GM23338 (cell line): ENCODE data around the gene APBA2. TPM values are rescaled to one million over a fixed set of nuclear protein-coding genes. Genes with fewer than 3 reads are reported as not detected.

Experiments
- ATAC-seq: fragments of 200-7000 bp; cut with Tn5 transposase; 3 replicates; pipeline ENCODE4 v1.9.1; 2020
- DNase-seq: peaks from one replicate; pipeline ENCODE4 v3.0.0-alpha.2; 2015; ENCODE audit warnings: low spot score
- H2AFZ ChIP-seq: fragments of 200-600 bp; sonication (generic); 2 replicates; pipeline ENCODE4 v1.8.0; 2016; ENCODE audit warnings: antibody characterized with exemption, mild to moderate bottlenecking, moderate library complexity
- H3F3A ChIP-seq: fragments of 200-600 bp; sonication (generic); replicated peaks from 2 replicates; pipeline ENCODE4 v1.8.0; 2017; ENCODE audit warnings: antibody characterized with exemption, mixed run types, low read depth
- H3K27ac ChIP-seq: fragments of 200-600 bp; sonication (generic); 2 replicates; pipeline ENCODE4 v1.6.1; 2016; ENCODE audit warnings: low read depth
- H3K27me3 ChIP-seq: fragments of 200-600 bp; sonication (generic); 2 replicates; pipeline ENCODE4 v1.8.0; 2016; ENCODE audit warnings: mild to moderate bottlenecking, mixed run types, moderate library complexity; ENCODE audit not compliant: insufficient read depth
- H3K36me3 ChIP-seq: fragments of 200-600 bp; sonication (generic); 2 replicates; pipeline ENCODE4 v1.8.0; 2016; ENCODE audit warnings: mild to moderate bottlenecking; ENCODE audit not compliant: insufficient read depth
- H3K4me1 ChIP-seq: fragments of 200-600 bp; sonication (generic); 2 replicates; pipeline ENCODE4 v1.8.0; 2016; ENCODE audit warnings: mild to moderate bottlenecking, moderate library complexity; ENCODE audit not compliant: insufficient read depth
- H3K4me2 ChIP-seq: fragments of 200-600 bp; sonication (generic); 2 replicates; pipeline ENCODE4 v1.7.1; 2017; ENCODE audit warnings: mixed run types
- H3K4me3 ChIP-seq: fragments of 200-600 bp; sonication (generic); 2 replicates; pipeline ENCODE4 v1.6.1; 2016; ENCODE audit warnings: mixed run types
- H3K79me2 ChIP-seq: fragments of 200-600 bp; sonication (generic); replicated peaks from 2 replicates; pipeline ENCODE4 v1.8.0; 2017; ENCODE audit warnings: mild to moderate bottlenecking; ENCODE audit not compliant: insufficient read depth
- H3K9me2 ChIP-seq: fragments of 200-600 bp; sonication (generic); 2 replicates; pipeline ENCODE4 v1.8.0; 2017; ENCODE audit not compliant: insufficient read depth
- H4K20me1 ChIP-seq: fragments of 200-600 bp; sonication (generic); replicated peaks from 2 replicates; pipeline ENCODE4 v1.8.0; 2017; ENCODE audit warnings: mild to moderate bottlenecking; ENCODE audit not compliant: insufficient read depth
- H3K27ac Mint-ChIP-seq: 2 replicates; pipeline ENCODE4 v1.8.0; 2020; ENCODE audit warnings: inconsistent platforms, mild to moderate bottlenecking, moderate library complexity, mixed read lengths
- H3K27me3 Mint-ChIP-seq: 3 replicates; pipeline ENCODE4 v1.8.0; 2022; ENCODE audit warnings: low read depth, mild to moderate bottlenecking, moderate library complexity, mixed read lengths, inconsistent platforms; ENCODE audit not compliant: insufficient read depth, poor library complexity
- H3K36me3 Mint-ChIP-seq: 3 replicates; pipeline ENCODE4 v1.8.0; 2021; ENCODE audit warnings: low read depth, mild to moderate bottlenecking, inconsistent platforms, moderate library complexity, mixed read lengths
- H3K4me1 Mint-ChIP-seq: 3 replicates; pipeline ENCODE4 v1.8.0; 2020; ENCODE audit warnings: mild to moderate bottlenecking, inconsistent platforms, mixed read lengths
- H3K4me3 Mint-ChIP-seq: 3 replicates; pipeline ENCODE4 v1.8.0; 2021; ENCODE audit warnings: moderate library complexity, mild to moderate bottlenecking, inconsistent platforms, mixed read lengths
- H3K9me3 Mint-ChIP-seq: 3 replicates; pipeline ENCODE4 v1.8.0; 2020; ENCODE audit warnings: moderate library complexity, mild to moderate bottlenecking, inconsistent platforms, mixed read lengths
- CREB1 ChIP-seq: fragments of 250-450 bp; sonication (Bioruptor Pico); IDR thresholded peaks from 2 replicates; pipeline ENCODE4 v1.5.0; 2020; ENCODE audit warnings: low read depth, mild to moderate bottlenecking, moderate library complexity
- CTCF ChIP-seq, 2 experiments: fragments of 200-600 bp in 1 of 2; sonication (generic) in 1 of 2; conservative IDR thresholded peaks; 2 replicates each; pipeline versions ENCODE4 v1.5.1 to v1.6.1; 2016 to 2017; ENCODE audit warnings: antibody characterized with exemption in 2 of 2, low read depth in 2 of 2, mild to moderate bottlenecking in 2 of 2, moderate library complexity in 1 of 2
- ETS1 ChIP-seq: IDR thresholded peaks from 2 replicates; pipeline ENCODE4 v1.6.1; 2016; ENCODE audit warnings: antibody characterized with exemption
- EZH2 ChIP-seq: fragments of 200-600 bp; sonication (generic); IDR thresholded peaks from one replicate; pipeline ENCODE4 v1.8.0; 2017; ENCODE audit warnings: antibody characterized with exemption, mild to moderate bottlenecking, low read depth; ENCODE audit not compliant: unreplicated experiment
- EZH2phosphoT487 ChIP-seq: fragments of 200-600 bp; sonication (generic); IDR thresholded peaks from one replicate; pipeline ENCODE4 v1.8.1; 2018; ENCODE audit warnings: antibody characterized with exemption; ENCODE audit not compliant: unreplicated experiment
- JUNB ChIP-seq: IDR thresholded peaks from one replicate; pipeline ENCODE4 v1.6.1; 2016; ENCODE audit warnings: antibody characterized with exemption; ENCODE audit not compliant: unreplicated experiment
- NANOG ChIP-seq: IDR thresholded peaks from 2 replicates; pipeline ENCODE4 v1.6.1; 2016; ENCODE audit warnings: antibody characterized with exemption, borderline replicate concordance
- POLR2AphosphoS5 ChIP-seq: IDR thresholded peaks from 2 replicates; pipeline ENCODE4 v1.6.1; 2016; ENCODE audit warnings: antibody characterized with exemption, low read depth
- REST ChIP-seq: IDR thresholded peaks from one replicate; pipeline ENCODE4 v1.6.1; 2018; ENCODE audit warnings: antibody characterized with exemption; ENCODE audit not compliant: unreplicated experiment
- STAT1 ChIP-seq: IDR thresholded peaks from one replicate; pipeline ENCODE4 v1.6.1; 2016; ENCODE audit warnings: antibody characterized with exemption; ENCODE audit not compliant: unreplicated experiment
- ZNF114 ChIP-seq: fragments of 250-450 bp; sonication (Bioruptor Pico); IDR thresholded peaks from 2 replicates; pipeline ENCODE4 v1.5.0; 2020; ENCODE audit warnings: mild to moderate bottlenecking, moderate library complexity
- ZNF331 ChIP-seq: fragments of 250-450 bp; sonication (Bioruptor Pico); IDR thresholded peaks from 2 replicates; pipeline ENCODE4 v1.5.0; 2020; ENCODE audit warnings: low read depth, mild to moderate bottlenecking, moderate library complexity
- ZNF462 ChIP-seq: fragments of 250-450 bp; sonication (Bioruptor Pico); IDR thresholded peaks from 2 replicates; pipeline ENCODE4 v1.5.0; 2020; ENCODE audit warnings: mild to moderate bottlenecking, moderate library complexity
- polyA plus RNA-seq: library from polyadenylated mRNA; unstranded; fragments of >200 nt; fragmentation: Nextera tagmentation; extraction: Ambion mirVana; gene quantifications from 2 replicates; pipeline ENCODE4 v1.2.1, GENCODE V29; 2016
- total RNA-seq: library from RNA; depleted of rRNA; stranded (reverse); fragments of >200 nt; shearing (Covaris generic); gene quantifications from 2 replicates; pipeline ENCODE4 v1.2.3, GENCODE V29; 2014

The APBA2 gene
- total and polyA plus RNA-seq, 2 experiments from 2014 or later, result 5.9 to 24.7 TPM

GRCh38 chr15:28931828-28932227 lies 46.1 kb downstream of the APBA2 start:
- Histone ChIP-seq H2AFZ (no peak overlapping the region), H3K79me2 (no peaks in the 10 kb centered on the region), H3K36me3 (no peaks in the 10 kb centered on the region)

More at GRCh38 chr15:28931828-28932227, 46.1 kb downstream of the APBA2 start:
- H3K9me3 Mint-ChIP-seq, result no peaks in the 10 kb centered on the region; the same call in 1 of the 3 replicates
- H3K9me2 ChIP-seq, result no peaks in the 10 kb centered on the region
- H3K27me3 ChIP-seq, result no peaks in the 10 kb centered on the region
- TF ChIP-seq JUNB, result no peak
- TF ChIP-seq EZH2, result no peak
- no peak for TF ChIP-seq ZNF331 (CRISPR knock-in tag)
- no peak for TF ChIP-seq ZNF114 (CRISPR knock-in tag)
- TF ChIP-seq ZNF462 (CRISPR knock-in tag), result no peak
- TF ChIP-seq NANOG, result no peak
- TF ChIP-seq POLR2AphosphoS5, result no peak
- TF ChIP-seq EZH2phosphoT487, result no peak
- TF ChIP-seq STAT1, result no peak
- no peak for TF ChIP-seq REST
- no peak for TF ChIP-seq ETS1
- TF ChIP-seq CREB1 (CRISPR knock-in tag), result no peak
- TF ChIP-seq CTCF (conservative IDR thresholded peaks at IDR 0.05; ENCODE audit: low read depth in 2 of 2), result no peak
- H3F3A ChIP-seq, result no peaks in the 10 kb centered on the region
- no peaks in the 10 kb centered on the region for H4K20me1 ChIP-seq
- H3K27ac ChIP-seq, result no peak overlapping the region
- ATAC-seq (no peak), DNase-seq (no peak)
- peaks cover 8% of the 10 kb centered on the region; the same call in 2 of the 3 replicates for H3K36me3 Mint-ChIP-seq
- peaks cover 20% of the 10 kb centered on the region for H3K4me1 Mint-ChIP-seq
- H3K4me1 ChIP-seq, result no peaks in the 10 kb centered on the region
- no peak overlapping the region for H3K4me3 Mint-ChIP-seq
- peaks cover 18% of the 10 kb centered on the region for H3K27me3 Mint-ChIP-seq
- no peak overlapping the region for H3K4me2 ChIP-seq
- H3K27ac Mint-ChIP-seq, result no peak overlapping the region
- no peak overlapping the region for H3K4me3 ChIP-seq
